ENCODE results near the gene CIRBP. TPM values are rescaled to one million over a fixed set of nuclear protein-coding genes. Genes with fewer than 3 reads are reported as not detected.

The CIRBP gene
- total and polyA plus RNA-seq, 2 of the 13 experiments (the other 11 are each of a cell fraction or from before 2014, with no cell fraction given) = 133 to 140 TPM

DNA sequence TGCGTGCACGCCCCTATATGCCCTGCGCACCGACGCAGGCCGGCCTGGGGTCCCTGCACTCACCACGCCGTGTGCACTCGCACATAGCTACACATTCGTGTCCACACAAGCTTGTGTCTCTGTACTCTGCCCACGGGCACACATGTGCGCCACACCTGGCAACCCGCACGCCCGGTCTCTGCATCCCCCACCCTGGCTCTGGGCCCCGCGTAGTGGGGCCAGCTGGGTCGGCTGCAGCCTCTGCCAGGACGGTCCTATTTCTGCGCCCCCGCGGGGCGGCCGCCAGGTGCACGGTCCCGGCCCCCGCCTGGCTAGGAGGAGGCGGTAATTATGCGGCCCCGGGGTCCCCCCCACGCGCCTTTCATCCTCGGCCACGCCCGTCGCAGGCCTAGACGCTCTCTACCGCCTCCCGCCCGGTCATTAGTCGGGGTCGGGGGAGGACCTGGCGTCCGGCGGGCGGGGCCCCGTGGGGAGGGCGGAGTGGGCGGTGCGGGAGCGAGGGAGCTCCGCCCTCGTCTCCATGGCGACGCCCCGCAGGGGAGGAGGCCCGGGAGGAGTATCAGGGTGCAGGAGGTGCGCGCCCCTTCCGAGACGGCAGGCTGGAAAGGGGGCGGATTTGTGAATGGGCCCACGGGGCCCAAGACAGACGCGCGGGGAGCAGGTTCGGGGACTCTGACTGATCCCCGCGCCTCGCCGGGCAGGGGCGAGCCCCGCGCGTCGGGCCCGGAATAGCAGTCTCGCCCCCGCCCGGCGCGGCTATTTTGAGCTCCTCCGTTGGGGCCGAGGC, 2.8 kb upstream of the CIRBP start (continued):
- TF ChIP-seq, protein P1, sequence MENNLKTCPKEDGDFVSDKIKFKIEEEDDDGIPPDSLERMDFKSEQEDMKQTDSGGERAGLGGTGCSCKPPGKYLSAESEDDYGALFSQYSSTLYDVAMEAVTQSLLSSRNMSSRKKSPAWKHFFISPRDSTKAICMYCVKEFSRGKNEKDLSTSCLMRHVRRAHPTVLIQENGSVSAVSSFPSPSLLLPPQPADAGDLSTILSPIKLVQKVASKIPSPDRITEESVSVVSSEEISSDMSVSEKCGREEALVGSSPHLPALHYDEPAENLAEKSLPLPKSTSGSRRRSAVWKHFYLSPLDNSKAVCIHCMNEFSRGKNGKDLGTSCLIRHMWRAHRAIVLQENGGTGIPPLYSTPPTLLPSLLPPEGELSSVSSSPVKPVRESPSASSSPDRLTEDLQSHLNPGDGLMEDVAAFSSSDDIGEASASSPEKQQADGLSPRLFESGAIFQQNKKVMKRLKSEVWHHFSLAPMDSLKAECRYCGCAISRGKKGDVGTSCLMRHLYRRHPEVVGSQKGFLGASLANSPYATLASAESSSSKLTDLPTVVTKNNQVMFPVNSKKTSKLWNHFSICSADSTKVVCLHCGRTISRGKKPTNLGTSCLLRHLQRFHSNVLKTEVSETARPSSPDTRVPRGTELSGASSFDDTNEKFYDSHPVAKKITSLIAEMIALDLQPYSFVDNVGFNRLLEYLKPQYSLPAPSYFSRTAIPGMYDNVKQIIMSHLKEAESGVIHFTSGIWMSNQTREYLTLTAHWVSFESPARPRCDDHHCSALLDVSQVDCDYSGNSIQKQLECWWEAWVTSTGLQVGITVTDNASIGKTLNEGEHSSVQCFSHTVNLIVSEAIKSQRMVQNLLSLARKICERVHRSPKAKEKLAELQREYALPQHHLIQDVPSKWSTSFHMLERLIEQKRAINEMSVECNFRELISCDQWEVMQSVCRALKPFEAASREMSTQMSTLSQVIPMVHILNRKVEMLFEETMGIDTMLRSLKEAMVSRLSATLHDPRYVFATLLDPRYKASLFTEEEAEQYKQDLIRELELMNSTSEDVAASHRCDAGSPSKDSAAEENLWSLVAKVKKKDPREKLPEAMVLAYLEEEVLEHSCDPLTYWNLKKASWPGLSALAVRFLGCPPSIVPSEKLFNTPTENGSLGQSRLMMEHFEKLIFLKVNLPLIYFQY (CRISPR knock-in tag; IDR thresholded peaks at IDR 0.05; ENCODE audit: borderline replicate concordance) = 0 out of 2 replicates have a peak, but pooled peaks have one; percentile 53
- TF ChIP-seq ZFP1 (CRISPR knock-in tag; IDR thresholded peaks at IDR 0.05) = no peak
- TF ChIP-seq EEA1 (CRISPR knock-in tag; IDR thresholded peaks at IDR 0.05; ENCODE audit: borderline replicate concordance) = 0 out of 2 replicates have a peak, but pooled peaks have one; percentile 30
- TF ChIP-seq ZNF713 (CRISPR knock-in tag; IDR thresholded peaks at IDR 0.05) = 0 out of 2 replicates have a peak, but pooled peaks have one; percentile 75
- TF ChIP-seq, protein P2, sequence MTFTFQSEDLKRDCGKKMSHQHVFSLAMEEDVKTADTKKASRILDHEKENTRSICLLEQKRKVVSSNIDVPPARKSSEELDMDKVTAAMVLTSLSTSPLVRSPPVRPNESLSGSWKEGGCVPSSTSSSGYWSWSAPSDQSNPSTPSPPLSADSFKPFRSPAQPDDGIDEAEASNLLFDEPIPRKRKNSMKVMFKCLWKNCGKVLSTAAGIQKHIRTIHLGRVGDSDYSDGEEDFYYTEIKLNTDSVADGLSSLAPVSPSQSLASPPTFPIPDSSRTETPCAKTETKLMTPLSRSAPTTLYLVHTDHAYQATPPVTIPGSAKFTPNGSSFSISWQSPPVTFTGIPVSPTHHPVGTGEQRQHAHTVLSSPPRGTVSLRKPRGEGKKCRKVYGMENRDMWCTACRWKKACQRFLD (CRISPR knock-in tag; IDR thresholded peaks at IDR 0.05; ENCODE audit: borderline replicate concordance) = peak; percentile 68; the same call in 1 of the 2 replicates
- TF ChIP-seq CBFB (CRISPR knock-in tag; IDR thresholded peaks at IDR 0.05) = 0 out of 2 replicates have a peak, but pooled peaks have one; percentile 10
- TF ChIP-seq ZNF749 (CRISPR knock-in tag; IDR thresholded peaks at IDR 0.05; ENCODE audit: borderline replicate concordance) = peak; percentile 77; the same call in 1 of the 2 replicates
- TF ChIP-seq ELF4 (CRISPR knock-in tag; IDR thresholded peaks at IDR 0.05; ENCODE audit: borderline replicate concordance) = peak; percentile 62; the same call in 1 of the 2 replicates
- peak; percentile 50 for TF ChIP-seq ZSCAN9 (CRISPR knock-in tag; IDR thresholded peaks at IDR 0.05; ENCODE audit: borderline replicate concordance)
- no peak; the same call in none of the 2 replicates for TF ChIP-seq ZNF674 (CRISPR knock-in tag; IDR thresholded peaks at IDR 0.05; ENCODE audit: low read depth)
- TF ChIP-seq NCOA2 (CRISPR knock-in tag; IDR thresholded peaks at IDR 0.05) = no peak; the same call in none of the 2 replicates
- peak; percentile 25; the same call in 1 of the 2 replicates for TF ChIP-seq KLF6 (CRISPR knock-in tag; IDR thresholded peaks at IDR 0.05)
- TF ChIP-seq ATRX (CRISPR knock-in tag; IDR thresholded peaks at IDR 0.05; ENCODE audit: borderline replicate concordance) = no peak
- no peak for TF ChIP-seq ZNF839 (CRISPR knock-in tag; IDR thresholded peaks at IDR 0.05; ENCODE audit: borderline replicate concordance)
- TF ChIP-seq ZC3H13 (CRISPR knock-in tag; IDR thresholded peaks at IDR 0.05) = peak; percentile 58; the same call in 1 of the 2 replicates
- TF ChIP-seq ZNF678 (CRISPR knock-in tag; IDR thresholded peaks at IDR 0.05) = peak; percentile 82; the same call in 1 of the 2 replicates
- 0 out of 2 replicates have a peak, but pooled peaks have one; percentile 15 for TF ChIP-seq TOPORS (CRISPR knock-in tag; IDR thresholded peaks at IDR 0.05)
- peak; percentile 67; the same call in 1 of the 2 replicates for TF ChIP-seq ZNF747 (CRISPR knock-in tag; IDR thresholded peaks at IDR 0.05; ENCODE audit: borderline replicate concordance)
- TF ChIP-seq ZNF354B (CRISPR knock-in tag; IDR thresholded peaks at IDR 0.05) = 0 out of 2 replicates have a peak, but pooled peaks have one; percentile 79
- TF ChIP-seq, protein P3, sequence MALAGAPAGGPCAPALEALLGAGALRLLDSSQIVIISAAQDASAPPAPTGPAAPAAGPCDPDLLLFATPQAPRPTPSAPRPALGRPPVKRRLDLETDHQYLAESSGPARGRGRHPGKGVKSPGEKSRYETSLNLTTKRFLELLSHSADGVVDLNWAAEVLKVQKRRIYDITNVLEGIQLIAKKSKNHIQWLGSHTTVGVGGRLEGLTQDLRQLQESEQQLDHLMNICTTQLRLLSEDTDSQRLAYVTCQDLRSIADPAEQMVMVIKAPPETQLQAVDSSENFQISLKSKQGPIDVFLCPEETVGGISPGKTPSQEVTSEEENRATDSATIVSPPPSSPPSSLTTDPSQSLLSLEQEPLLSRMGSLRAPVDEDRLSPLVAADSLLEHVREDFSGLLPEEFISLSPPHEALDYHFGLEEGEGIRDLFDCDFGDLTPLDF (CRISPR knock-in tag; IDR thresholded peaks at IDR 0.05) = 0 out of 2 replicates have a peak, but pooled peaks have one; percentile 35
- TF ChIP-seq SOX13 (IDR thresholded peaks at IDR 0.05) = no peak
- TF ChIP-seq SOX13 (CRISPR knock-in tag; conservative IDR thresholded peaks at IDR 0.05 in 1 of 2, IDR thresholded peaks at IDR 0.05 in 1 of 2) = peak in 1 of 2 experiments; percentile 60; a peak in 2 of 4 replicates
- no peak for TF ChIP-seq RELA (CRISPR knock-in tag; IDR thresholded peaks at IDR 0.05)

Data from HepG2 (cell line).